Right hindlimb (tissue), 1 donor: ENCODE measurements around the gene PRKAG2.
"Not testable (repeated sequence)": the region's sequence is repeated elsewhere in the genome, so short reads cannot be mapped to it uniquely, and the experiment has no call there.

Experiments
- DNase-seq: peaks from one replicate; pipeline ENCODE4 v3.0.0-alpha.2; 2018

PRKAG2 gene

DNA sequence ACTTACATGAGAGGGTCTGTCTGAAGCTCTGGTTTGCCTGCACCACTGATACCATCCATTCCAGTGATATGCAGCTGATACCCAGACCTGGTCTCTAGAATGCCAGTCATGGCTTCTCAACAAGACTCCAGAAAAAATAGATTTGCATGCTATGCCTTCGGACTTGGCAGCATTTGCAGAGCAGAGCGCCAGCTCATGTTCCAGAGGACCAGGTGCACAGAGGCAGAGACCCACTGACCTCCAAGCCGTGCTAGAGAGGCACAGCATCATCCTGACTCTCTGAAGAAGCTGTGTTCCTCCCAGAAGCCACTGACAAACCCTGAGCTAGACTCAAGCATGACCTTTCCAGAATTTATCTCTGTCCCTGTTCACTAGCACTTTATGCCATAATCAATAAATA is 6.9 kb upstream of the PRKAG2 start:
- no peak for DNase-seq

DNA sequence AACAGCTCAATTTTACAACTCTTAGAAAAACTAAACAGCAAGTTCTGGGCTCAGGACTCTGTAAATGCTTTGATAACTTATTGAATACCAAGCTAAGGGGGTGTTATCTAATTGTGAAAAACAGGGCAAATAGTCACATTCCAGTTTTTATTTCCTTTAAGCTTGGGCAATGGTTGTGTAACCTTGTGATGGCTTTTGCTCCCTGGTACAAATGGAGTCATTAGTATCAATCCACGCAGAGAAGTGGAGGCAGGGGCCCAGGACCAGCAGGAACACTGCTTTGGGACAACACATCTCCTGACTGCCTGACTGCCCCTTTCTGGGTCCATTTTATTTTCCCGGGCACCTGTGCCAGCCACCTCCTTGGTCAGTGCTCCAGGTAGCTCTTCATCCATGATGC is 5.8 kb upstream of the PRKAG2 start:
- no peak for DNase-seq

GRCh38 chr7:151880688-151881087 is 3.8 kb upstream of the PRKAG2 start:
- DNase-seq: no peak

DNA sequence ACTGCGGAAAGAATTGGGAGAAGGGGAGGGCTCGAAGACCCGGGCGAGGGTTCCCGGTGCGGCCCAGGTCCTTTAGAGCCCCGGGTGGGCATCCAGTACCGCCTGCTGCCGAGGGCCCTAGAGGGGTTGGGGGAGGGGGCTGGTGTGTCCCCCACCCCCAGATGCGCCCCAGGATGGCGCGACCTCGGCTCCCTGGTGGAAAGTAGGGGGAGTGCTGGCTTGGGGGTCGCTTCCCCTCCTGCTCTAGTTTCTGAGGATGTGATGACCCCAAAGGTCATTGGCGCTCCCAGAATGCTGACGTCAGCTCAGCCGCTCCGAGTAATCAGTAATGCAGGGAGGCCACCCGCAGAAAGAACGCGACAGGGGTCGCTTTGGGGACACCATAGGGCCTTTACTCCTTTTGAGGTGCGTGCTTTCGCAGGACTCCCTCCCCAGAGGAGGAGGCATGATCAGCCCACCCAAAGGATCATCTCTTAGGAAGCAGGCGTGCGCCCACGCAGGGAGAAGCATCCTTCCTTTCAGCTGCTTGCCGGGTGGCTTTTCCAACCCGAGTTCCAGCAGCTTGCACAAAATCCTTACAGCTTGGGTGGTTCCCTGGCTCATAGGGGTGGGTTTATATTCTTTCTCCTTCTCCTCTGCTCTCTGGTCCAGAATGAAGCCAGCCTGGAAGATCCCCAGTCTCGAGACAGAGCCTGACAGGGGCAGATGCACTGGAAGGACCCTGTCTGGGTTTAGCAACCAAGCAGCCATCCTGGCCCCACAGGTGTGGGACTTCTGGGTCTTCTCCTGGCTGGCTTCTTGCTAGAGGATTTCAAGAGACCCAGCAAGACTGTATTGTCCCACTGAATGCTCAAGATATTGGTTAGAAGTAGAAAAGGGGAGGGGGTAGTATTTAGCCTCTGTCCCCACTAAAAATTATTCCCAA is 1.3 kb upstream of the PRKAG2 start:
- DNase-seq: no peak

DNA sequence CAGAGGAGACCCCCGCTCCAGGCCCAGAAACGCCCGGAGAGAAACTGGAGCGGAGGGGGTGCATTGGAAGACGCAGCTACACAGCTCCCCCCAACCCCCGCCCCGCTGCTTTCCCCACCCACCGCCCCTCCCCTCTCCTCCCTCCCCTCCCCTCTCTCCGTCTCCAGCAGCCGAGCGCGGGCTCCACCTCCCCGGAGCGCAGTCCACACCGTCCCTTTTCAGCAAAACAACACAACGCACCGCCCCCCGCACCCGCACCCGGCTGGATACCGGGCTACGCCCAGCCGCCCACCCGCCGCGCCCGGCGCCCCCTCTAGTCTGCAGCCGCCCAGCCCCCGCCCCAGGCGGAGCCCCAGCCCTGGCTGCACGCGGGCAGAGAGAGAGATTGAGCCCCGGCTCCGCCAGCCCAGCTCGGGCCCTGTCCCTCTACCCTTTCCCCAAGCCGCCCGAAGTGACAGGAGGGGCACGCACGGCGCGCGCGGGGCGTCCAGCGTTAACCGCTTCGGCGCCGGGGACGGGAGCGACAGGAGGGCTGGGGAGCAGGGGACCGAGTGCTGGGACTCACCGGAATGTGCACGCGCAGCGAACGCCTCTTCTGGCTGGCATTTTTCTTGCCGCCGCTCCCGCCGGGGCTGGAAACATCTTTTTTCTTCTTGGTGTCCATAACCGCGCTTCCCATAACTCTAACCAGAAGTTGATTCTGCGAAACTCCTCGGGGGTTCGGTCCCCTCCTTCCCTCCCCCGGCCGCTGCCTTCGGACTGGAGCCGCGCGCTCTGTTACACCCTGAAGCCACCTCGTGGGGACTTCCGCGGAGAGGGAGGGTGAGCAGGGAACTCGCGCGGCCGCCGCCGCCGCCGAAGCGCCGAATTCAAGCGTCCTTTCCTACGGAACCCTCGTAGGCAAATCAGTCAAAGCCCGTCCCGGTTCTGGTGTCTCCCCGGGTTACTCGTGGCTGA is 695 bp downstream of the PRKAG2 start:
- DNase-seq: peak; percentile 88

GRCh38 chr7:151874479-151874878 is 2.4 kb downstream of the PRKAG2 start:
- not testable (repeated sequence) for DNase-seq

- no peak for DNase-seq
Measured at GRCh38 chr7:151873402-151873965, 3.4 kb downstream of the PRKAG2 start.

- no peak for DNase-seq
Measured at GRCh38 chr7:151872531-151873401, 4.1 kb downstream of the PRKAG2 start.

DNA sequence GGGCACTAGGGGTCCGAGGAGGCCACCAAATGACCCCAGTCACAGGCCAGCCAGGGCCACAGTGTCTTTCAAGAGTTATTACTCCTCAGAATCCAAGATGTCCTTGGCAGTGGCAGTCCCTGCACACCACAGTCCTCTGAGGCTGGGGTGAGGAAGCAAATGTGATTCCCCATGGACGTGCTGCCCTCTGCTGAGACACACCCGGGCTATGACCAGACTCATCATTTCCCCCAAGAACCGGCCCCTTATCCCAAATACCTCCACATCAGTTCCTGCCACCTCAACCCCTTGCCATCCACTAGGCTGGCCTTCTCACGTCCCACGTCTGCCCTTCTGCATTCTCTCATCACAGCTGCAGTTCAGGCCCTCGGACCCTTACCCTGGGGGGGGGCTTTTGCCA is 5.0 kb downstream of the PRKAG2 start:
- DNase-seq: no peak

DNA sequence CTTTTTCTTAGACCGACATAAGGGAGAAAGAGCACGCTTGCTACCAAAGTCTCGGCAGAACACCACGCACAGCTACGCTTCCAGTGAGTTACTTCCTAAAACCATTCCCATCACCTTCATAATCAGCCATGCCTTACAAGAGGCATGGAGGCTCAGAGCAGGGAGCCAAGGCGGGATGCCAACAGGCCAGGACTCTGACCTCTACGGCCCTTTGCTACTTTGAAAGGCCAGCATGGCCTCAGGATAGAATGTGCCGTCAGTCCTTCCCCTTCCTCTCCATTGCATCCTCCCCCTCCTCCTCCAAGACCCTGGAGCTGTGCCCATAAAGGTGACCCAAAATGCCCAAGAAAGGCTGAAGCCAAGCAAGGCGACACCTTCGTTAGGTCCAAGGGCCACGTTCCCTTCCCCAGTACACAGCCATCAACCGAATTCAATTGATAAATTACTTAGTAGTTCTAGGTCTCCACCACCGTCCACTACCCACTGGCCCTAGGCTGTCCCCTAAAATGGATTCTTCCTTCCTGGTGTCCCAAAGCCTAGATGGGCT is 5.7 kb downstream of the PRKAG2 start:
- DNase-seq: no peak

DNA sequence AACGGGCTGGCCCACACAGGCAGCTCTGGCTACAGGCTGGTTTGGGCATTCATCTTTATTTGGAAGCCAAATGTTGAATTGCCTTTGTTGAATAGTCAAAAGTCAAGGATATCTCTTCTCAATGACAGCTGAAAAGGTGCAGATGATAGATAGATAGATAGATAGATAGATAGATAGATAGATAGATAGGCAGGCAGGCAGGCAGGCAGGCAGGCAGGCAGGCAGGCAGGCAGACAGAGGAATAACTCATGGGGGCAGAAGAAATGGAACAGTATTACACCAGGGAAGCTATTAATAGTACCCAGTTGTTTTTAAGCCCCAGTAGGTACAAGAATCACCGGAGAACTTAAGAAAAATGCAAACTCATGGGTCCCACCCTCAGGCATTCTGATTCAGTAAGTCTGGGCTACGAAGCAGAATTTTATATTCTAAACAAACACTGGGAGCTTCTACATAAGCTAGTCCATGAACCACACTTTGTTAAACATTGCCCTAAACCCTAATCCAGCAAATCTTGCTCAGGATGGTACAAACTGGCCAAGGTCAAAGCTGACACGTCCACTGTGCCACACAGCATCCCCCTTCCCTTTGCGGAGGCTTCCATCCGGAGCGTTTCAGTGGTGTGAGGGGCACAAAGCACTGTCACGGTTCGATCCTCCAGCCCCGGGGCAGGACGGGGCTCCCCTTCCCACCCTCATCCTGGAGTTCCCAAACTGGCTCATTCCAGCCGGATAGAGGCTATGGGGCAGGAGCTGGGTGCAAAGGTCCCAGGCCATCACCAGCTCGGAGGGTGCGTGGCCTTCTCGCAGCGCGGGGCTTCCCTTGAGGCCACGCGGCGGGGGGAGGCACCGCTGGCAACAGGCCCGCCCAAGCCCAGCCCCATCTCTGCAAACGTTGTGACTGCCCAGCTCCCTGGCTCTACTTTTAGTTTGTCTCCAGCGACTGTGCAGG is 6.7 kb downstream of the PRKAG2 start:
- DNase-seq: no peak

- no peak for DNase-seq
Measured at GRCh38 chr7:151869455-151869854, 7.5 kb downstream of the PRKAG2 start.

- no peak for DNase-seq
Measured at GRCh38 chr7:151869109-151869428, 7.8 kb downstream of the PRKAG2 start.

DNA sequence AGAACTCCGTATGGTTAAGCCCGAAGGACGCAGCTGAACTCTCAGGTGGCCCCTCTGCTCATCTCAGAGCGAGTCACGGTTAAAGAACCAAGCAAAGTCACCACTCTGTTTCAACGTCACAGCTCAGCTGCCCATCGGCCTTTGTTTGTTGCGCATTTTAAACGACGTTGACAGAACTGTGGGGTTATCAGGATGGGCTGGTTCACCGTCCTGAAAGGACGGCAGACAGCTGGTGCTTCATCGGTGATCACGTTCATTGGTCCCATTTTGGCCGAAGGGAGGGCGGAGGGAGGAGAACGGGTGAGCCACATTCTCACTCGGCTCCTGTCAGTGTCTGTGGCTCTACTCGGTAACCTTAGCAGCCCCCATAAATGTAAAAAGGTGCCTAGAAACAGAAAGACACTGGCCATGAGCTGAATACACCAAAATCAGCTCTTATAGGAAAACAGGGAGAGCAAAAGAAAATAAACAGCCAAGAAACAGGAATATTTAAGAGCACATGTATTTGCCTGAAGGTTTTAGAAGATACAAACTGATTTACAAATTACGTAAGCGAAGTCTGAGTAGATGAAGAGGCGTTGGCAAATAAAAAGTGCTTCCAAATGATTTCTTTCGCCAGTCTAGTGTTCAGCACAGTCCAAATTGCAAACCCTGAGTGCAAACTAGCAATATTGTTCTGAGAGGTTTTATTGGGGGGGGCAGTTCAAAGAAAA is 8.4 kb downstream of the PRKAG2 start:
- DNase-seq: no peak

GRCh38 chr7:151867912-151868311 is 9.0 kb downstream of the PRKAG2 start:
- DNase-seq: no peak

- DNase-seq: no peak
Measured at GRCh38 chr7:151866761-151867655, 9.9 kb downstream of the PRKAG2 start.

DNA sequence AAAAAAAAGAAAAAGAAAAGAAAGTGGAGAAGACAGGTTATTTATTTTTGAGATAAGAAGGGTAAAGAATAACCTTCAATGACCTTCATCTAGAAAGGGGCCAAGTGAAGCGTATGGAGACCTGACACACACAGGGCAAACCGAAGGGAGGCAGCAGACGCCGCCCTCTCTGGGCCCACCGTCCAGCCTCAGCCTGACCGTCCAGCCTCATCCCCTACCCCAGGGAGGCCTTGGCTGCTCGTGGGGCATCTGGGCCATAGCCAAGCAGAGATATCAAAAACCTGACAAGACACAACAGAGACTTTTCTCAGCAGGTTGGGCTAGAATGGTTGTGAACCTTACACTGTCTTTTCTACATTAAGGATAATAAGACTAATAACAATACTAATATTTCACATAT is 10.9 kb downstream of the PRKAG2 start:
- DNase-seq: no peak

- no peak for DNase-seq
Measured at GRCh38 chr7:151865070-151865670, 11.7 kb downstream of the PRKAG2 start.

DNA sequence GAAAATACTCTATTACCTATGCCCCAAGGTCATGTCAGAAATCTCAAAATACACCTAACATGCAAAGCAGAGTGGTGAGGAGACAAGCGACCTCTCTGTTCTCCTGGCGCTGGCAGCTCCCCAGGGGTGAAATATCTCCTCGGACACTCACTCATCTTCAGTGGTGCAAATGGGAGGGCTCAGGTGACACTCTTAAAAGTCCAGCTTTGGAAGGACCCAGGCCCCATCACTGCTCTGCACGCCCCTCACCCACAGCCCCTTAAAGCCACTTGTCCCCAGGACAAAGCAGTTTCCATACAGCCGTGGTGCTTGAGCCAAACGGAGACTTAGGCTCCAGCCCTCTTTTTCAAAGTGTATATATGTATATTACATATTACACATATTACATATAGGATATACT is 12.4 kb downstream of the PRKAG2 start:
- no peak for DNase-seq
